Hepatocyte (in vitro differentiated cells): ENCODE data around the gene SGSM1. TPM values are rescaled to one million over a fixed set of nuclear protein-coding genes. Genes with fewer than 3 reads are reported as not detected.

Experiments
- DNase-seq: peaks from one replicate; pipeline ENCODE4 v3.0.0-alpha.2; 2016; ENCODE audit warnings: low spot score
- H2AFZ ChIP-seq: fragments of 200-600 bp; sonication (generic); 2 replicates; pipeline ENCODE4 v1.6.0; 2016; ENCODE audit warnings: antibody characterized with exemption, mild to moderate bottlenecking
- H3K27ac ChIP-seq: fragments of 200-600 bp; sonication (generic); 2 replicates; pipeline ENCODE4 v1.5.1; 2016; ENCODE audit warnings: mild to moderate bottlenecking
- H3K27me3 ChIP-seq: fragments of 200-600 bp; sonication (generic); 2 replicates; pipeline ENCODE4 v1.6.1; 2016
- H3K36me3 ChIP-seq: fragments of 200-600 bp; sonication (generic); replicated peaks from 2 replicates; pipeline ENCODE4 v1.5.1; 2016; ENCODE audit warnings: low read depth; ENCODE audit not compliant: insufficient read depth
- H3K4me1 ChIP-seq: fragments of 200-600 bp; sonication (generic); 2 replicates; pipeline ENCODE4 v1.5.1; 2016; ENCODE audit warnings: mild to moderate bottlenecking, moderate library complexity; ENCODE audit not compliant: insufficient read depth
- H3K4me2 ChIP-seq: fragments of 200-600 bp; sonication (generic); 2 replicates; pipeline ENCODE4 v1.6.0; 2016
- H3K4me3 ChIP-seq: fragments of 200-600 bp; sonication (generic); 2 replicates; pipeline ENCODE4 v1.5.1; 2016; ENCODE audit warnings: mild to moderate bottlenecking
- H3K79me2 ChIP-seq: fragments of 200-600 bp; sonication (generic); 2 replicates; pipeline ENCODE4 v1.6.0; 2017; ENCODE audit warnings: mild to moderate bottlenecking
- H3K9me2 ChIP-seq: fragments of 200-600 bp; sonication (generic); replicated peaks from 2 replicates; pipeline ENCODE4 v1.6.0; 2017; ENCODE audit warnings: mild to moderate bottlenecking; ENCODE audit not compliant: insufficient read depth
- H3K9me3 ChIP-seq: fragments of 200-600 bp; sonication (generic); 2 replicates; pipeline ENCODE4 v1.5.1; 2016; ENCODE audit warnings: low read depth, mild to moderate bottlenecking
- H4K20me1 ChIP-seq: fragments of 200-600 bp; sonication (generic); 2 replicates; pipeline ENCODE4 v1.6.0; 2016; ENCODE audit warnings: mild to moderate bottlenecking; ENCODE audit not compliant: insufficient read depth, poor library complexity, severe bottlenecking
- CTCF ChIP-seq: fragments of 200-600 bp; sonication (generic); IDR thresholded peaks from 2 replicates; pipeline ENCODE4 v1.5.1; 2016; ENCODE audit warnings: antibody characterized with exemption, mild to moderate bottlenecking; ENCODE audit not compliant: poor library complexity
- EZH2 ChIP-seq: fragments of 200-600 bp; sonication (generic); IDR thresholded peaks from 2 replicates; pipeline ENCODE4 v1.6.1; 2016; ENCODE audit warnings: antibody characterized with exemption, mild to moderate bottlenecking, borderline replicate concordance
- EZH2phosphoT487 ChIP-seq: fragments of 200-600 bp; sonication (generic); IDR thresholded peaks from one replicate; pipeline ENCODE4 v1.6.1; 2018; ENCODE audit warnings: antibody characterized with exemption, mild to moderate bottlenecking, low read depth, moderate library complexity; ENCODE audit not compliant: unreplicated experiment, severe bottlenecking
- WGBS: methylation state at CpG from one replicate; pipeline ENCODE4 v1.1.6; 2016; ENCODE audit warnings: low lambda C conversion rate; ENCODE audit errors: missing lambda C conversion rate; 5-methylcytosine and 5-hydroxymethylcytosine counted together
- polyA plus RNA-seq: library from polyadenylated mRNA; unstranded; fragments of >200 nt; fragmentation: Nextera tagmentation; extraction: Ambion mirVana; gene quantifications from 2 replicates; pipeline ENCODE4 v1.2.1, GENCODE V29; 2016
- total RNA-seq: library from RNA; depleted of rRNA; stranded (reverse); fragments of >200 nt; gene quantifications from 2 replicates; pipeline ENCODE4 v1.2.3, GENCODE V29; 2014

The SGSM1 gene
- total and polyA plus RNA-seq, 2 experiments from 2014 or later, result 1.7 to 3.5 TPM

GRCh38 chr22:24878969-24879368 lies 73.0 kb downstream of the SGSM1 start:
- 100% methylated on average over 2 of the region's 2 CpGs for WGBS
- no peaks in the 10 kb centered on the region for H3K36me3 ChIP-seq
- H3K9me3 ChIP-seq, result no peaks in the 10 kb centered on the region
- no peak for DNase-seq
- H3K4me3 ChIP-seq, result no peak overlapping the region
- no peak overlapping the region for H3K27ac ChIP-seq
- no peaks in the 10 kb centered on the region for H3K27me3 ChIP-seq
- H3K79me2 ChIP-seq, result no peaks in the 10 kb centered on the region
- no peak overlapping the region for H2AFZ ChIP-seq
- no peak overlapping the region for H3K4me2 ChIP-seq
- H4K20me1 ChIP-seq, result no peaks in the 10 kb centered on the region
- no peaks in the 10 kb centered on the region for H3K4me1 ChIP-seq
- H3K9me2 ChIP-seq, result no peaks in the 10 kb centered on the region
- TF ChIP-seq EZH2phosphoT487, result no peak
- TF ChIP-seq EZH2, result no peak
- TF ChIP-seq CTCF, result no peak

- no peaks in the 10 kb centered on the region for H3K27me3 ChIP-seq
- no peaks in the 10 kb centered on the region for H4K20me1 ChIP-seq
- no peaks in the 10 kb centered on the region for H3K79me2 ChIP-seq
- H3K9me2 ChIP-seq, result no peaks in the 10 kb centered on the region
- H3K36me3 ChIP-seq, result no peaks in the 10 kb centered on the region
- H3K27ac ChIP-seq, result no peak overlapping the region
- no peak overlapping the region for H3K4me3 ChIP-seq
- WGBS, result 93% methylated on average over 6 of the region's 6 CpGs
- no peaks in the 10 kb centered on the region for H3K9me3 ChIP-seq
- TF ChIP-seq CTCF, result no peak
- TF ChIP-seq EZH2, result no peak
- TF ChIP-seq EZH2phosphoT487, result no peak
- H3K4me2 ChIP-seq, result no peak overlapping the region
- no peak overlapping the region for H2AFZ ChIP-seq
- DNase-seq, result no peak
- no peaks in the 10 kb centered on the region for H3K4me1 ChIP-seq
Measured at GRCh38 chr22:24883432-24883831, 77.4 kb downstream of the SGSM1 start.

- no peak for DNase-seq
- no peak overlapping the region for H3K4me2 ChIP-seq
- H3K4me3 ChIP-seq, result no peak overlapping the region
- no peaks in the 10 kb centered on the region for H4K20me1 ChIP-seq
- no peaks in the 10 kb centered on the region for H3K36me3 ChIP-seq
- no peaks in the 10 kb centered on the region for H3K27me3 ChIP-seq
- TF ChIP-seq CTCF, result no peak
- TF ChIP-seq EZH2phosphoT487, result no peak
- TF ChIP-seq EZH2, result no peak
- no peaks in the 10 kb centered on the region for H3K79me2 ChIP-seq
- no peaks in the 10 kb centered on the region for H3K9me3 ChIP-seq
- WGBS, result 84% methylated on average over 2 of the region's 2 CpGs
- H3K27ac ChIP-seq, result no peak overlapping the region
- H2AFZ ChIP-seq, result no peak overlapping the region
- H3K9me2 ChIP-seq, result no peaks in the 10 kb centered on the region
- no peaks in the 10 kb centered on the region for H3K4me1 ChIP-seq
Measured at GRCh38 chr22:24887260-24887659, 81.2 kb downstream of the SGSM1 start.
